Stimulated activated CD4-positive, alpha-beta T cell treated with anti-CD3 and anti-CD28 coated beads, Interleukin-15, amount 100 ng/mL, for 1 hour (primary cell): Measurements from ENCODE around the gene FLNB.

Experiments used
- DNase-seq, 2 donors: peaks; one replicate each; pipeline ENCODE4 v3.0.0-alpha.2; 2020; ENCODE audit warnings: low read depth in 1 of 2, low spot score in 1 of 2

The FLNB gene

DNA sequence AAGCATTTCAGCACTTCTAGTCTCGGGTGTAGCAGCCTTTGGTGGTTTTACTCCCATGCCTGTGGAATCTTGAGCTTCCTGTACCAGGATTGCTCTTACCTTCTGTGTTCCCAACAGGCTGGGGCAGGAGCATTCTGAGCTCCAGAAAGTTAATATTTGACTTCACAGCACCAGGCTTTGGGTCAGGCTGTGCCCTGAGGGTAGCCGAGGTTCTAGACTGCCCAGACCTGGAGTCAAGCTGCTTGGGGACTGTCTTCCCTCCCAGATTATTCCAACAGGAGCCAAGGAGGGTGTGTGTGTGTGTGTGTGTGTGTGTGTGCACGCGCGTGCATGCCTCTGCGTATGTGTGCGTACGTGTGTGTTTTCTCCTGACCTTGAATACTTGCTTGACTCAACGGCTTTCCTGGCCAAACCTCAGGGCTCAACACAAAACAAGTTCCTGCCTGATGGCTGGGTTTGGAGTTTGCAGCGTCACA lies 94.8 kb downstream of the FLNB start:
- no peak for DNase-seq

- DNase-seq: no peak
These were observed 95.9 kb downstream of the FLNB start for GRCh38 chr3:58104151-58104550.

DNA sequence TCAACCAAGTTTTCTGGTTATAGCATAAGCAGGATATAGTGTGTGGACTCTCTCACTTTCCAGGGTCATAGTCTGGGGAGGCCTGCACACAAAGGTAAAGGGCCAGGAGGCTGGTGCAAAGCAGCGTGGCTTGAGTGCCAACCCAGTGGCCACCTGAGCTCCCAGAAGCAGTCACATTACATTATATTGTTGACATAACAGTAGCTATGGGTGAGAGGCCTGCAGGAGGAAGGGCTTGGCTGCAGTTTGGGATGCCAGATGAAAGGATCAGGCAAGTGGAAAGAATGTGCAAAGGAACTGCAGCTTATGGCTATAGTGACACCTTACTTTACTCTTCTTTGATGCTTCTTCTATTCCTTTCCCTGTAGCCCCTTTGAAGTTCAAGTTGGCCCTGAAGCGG lies 96.5 kb downstream of the FLNB start:
- DNase-seq: no peak

GRCh38 chr3:58105196-58105595 lies 97.0 kb downstream of the FLNB start:
- no peak for DNase-seq

DNA sequence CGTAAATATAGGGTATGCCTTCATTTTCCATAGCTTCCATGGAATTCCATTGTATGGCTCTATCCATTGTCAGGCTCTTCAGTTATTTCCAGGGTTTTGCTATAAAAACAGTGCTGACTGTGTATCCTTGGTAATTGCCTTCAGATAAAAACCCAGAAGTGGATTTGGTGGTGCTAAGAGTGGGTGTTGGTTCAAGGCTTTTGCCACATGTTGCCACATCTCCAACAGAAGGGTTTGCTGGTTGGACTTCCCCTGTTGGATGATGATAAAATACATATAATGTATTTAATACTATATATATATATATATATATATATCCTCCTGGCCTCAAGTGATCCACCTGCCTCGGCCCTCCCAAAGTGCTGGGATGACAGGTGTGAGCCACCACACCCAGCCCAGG lies 97.8 kb downstream of the FLNB start:
- DNase-seq: no peak

- no peak for DNase-seq
These were observed 98.4 kb downstream of the FLNB start for GRCh38 chr3:58106640-58107039.

DNA sequence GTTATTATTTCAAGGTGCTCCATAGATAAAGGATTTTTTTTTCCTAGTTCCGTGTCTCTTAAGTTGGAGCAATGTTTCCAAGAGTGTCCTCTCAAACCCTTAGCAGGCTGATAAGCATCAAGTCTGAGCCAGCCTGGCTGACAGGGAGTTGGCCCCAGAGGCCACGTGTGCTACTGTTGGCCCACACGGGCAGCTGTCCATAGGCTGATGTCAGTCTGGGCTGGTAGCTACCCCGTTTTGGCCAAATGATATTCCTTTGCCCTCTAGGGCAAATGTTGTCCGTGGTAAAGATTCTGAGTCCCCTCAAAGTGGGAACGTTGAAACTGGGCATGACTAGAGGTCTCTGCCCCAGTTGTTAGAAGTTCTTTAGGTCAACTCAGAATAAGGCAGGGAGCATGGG lies 99.4 kb downstream of the FLNB start:
- DNase-seq: no peak

DNA sequence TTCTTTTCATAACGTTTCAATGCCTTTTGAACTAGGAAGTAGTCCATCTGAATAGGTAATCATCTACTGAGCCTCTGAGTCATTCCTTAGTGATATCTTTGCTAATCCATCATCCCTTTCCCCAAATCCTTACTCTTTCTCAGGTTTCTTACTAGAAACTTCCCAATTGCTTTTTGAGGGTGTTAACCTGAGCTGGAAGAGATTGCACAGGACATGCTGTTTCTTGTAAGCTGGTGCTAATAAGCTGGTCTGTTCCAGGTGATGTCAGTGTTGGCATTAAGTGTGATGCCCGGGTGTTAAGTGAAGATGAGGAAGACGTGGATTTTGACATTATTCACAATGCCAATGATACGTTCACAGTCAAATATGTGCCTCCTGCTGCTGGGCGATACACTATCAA lies 101.5 kb downstream of the FLNB start:
- no peak for DNase-seq

DNA sequence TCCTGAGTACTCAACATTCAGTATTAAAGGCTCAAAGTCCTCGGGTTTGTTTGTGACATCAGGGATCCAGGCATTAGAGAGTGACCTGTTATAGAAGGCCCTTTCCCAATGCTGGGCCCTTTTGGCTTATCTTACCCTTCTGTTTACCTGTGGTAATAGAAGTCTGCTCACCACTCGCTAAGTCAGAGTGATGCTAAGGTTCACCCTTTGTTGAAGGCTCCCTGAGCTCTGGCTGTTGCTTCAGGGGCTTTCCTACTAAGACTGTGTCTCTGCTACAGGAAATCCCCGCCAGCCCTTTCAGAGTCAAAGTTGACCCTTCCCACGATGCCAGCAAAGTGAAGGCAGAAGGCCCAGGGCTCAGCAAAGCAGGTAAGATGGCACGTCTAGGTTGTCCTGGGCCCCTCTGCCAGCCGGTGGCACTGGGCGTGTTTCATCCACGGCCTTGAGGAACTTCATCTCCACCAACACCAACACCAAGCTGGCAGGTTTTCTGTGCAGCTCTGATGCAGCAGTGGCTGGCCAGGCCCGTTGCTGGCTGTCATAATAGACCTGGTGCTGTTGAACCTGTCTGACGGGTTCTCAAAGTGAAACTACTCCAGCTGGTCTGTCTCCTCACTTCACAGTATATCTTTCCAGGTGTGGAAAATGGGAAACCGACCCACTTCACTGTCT lies 103.4 kb downstream of the FLNB start:
- DNase-seq: no peak

DNA sequence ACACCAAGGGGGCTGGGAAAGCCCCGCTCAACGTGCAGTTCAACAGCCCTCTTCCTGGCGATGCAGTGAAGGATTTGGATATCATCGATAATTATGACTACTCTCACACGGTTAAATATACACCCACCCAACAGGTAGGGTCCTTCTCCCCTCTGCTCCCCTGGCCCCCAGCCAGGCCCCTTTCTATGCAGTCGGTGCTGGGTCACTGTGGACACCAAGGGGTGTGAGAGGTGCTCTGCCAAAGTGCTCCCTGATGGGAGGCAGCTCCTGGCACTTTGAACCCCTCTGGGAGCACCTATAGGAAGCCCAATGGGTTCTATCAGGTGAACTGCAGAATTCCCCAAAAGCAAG lies 103.9 kb downstream of the FLNB start:
- DNase-seq: no peak

GRCh38 chr3:58115175-58115574 lies 107.0 kb downstream of the FLNB start:
- DNase-seq: no peak

DNA sequence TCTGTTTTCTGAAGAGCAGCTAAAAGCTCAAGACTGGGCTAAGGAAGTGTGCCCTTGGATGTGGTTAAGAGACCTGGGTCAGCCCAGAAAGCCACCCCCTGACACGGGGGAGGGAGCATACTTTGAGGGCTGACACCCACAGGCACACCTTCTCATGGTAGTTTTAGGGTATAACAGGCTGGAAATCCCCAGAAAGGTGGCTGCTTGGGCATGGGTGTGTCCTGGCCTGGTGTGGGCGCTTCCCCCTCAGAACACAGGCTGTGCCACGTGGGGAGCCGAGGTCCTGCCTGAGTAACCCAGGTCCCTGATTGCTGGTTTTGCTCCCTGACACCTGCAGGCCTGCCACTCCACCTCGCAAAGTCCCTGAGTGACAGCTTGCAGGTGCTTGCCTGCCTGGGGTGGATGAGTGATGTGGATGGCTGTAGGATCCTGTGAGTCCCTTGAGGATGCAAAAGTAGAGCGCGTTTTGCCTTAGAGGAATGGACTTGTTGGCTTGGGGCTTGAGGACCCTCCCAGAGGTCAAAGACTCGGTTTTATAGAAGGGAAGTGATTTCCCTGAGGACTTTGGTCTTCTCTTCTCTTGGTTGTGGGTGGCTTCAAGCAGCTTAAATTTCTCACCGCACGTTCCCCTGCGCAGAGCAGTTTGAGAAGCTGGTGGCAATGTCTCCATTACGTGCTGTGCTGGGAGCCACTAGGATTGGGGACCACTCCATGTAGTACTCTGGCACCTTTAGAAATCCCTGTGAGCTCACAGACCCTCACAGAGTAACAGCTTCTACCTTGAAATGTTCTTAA lies 108.1 kb downstream of the FLNB start:
- peak; percentile 1 to 2 for DNase-seq

- DNase-seq: no peak
These were observed 108.8 kb downstream of the FLNB start for GRCh38 chr3:58116985-58117384.

DNA sequence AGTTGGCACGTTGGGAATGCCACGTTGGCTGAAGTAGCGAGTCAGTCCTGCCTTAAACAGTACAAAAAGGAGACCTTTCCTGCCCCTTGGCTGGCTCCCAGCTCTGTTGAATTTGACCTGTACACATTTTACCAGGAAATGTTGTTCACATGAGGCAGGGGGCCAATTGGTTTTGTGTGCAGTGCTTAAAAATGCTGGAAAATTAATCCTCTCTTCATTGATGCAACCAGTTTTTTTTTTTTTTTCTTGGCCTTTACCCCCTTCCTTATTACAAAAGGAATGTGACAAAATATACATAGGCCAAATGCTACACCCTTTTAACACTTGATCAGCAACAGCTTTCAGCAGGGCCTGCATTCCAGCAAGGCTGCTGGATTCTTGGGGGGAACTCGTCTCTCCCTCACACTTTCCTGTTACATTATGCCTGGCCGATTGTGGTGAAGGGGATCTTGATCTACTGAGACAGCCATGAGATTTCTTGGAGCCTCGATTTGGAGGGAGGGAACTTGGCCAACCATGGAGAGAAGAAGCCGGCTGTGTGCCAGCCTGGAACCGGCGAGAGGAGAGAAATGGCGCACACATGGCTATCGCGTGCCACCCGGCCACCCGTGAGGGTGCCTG lies 109.4 kb downstream of the FLNB start:
- DNase-seq: no peak

- no peak for DNase-seq
These were observed 111.0 kb downstream of the FLNB start for GRCh38 chr3:58119186-58119585.

DNA sequence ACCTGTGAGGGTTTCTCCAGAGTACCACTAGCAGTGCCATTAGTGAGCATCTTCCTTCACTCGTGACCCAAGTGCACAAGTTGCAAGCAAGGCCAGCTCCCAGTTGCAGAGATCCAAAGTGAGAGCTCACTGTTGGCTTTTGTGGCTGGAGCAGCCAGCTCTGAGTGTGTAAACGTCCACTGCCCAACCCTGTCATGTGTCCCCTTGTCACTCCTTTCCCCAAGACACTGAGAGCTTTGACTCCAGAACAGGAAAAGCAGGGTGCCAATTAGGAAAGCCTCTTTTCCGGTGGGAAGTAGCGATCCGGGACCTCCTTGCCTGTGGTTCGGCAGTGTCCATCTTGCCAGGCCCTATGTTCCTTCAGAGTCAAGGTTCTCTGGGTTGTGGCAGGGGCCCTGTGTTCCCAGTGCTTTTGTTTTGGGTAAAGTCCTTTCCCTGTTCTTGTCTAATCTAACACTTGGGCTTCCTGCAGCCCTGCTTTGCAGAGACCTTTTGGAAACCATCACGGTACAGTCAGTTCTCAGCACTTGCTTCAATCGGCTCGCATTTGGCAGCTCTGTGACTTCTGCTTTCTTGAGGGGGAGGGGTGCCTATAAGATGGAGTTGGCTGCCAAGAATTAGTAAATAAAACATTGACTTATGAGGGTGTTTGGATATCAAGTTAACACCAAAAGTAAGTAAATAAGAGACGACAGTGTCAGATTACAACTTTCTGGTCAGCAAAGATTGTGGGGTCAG lies 112.0 kb downstream of the FLNB start:
- DNase-seq: no peak

DNA sequence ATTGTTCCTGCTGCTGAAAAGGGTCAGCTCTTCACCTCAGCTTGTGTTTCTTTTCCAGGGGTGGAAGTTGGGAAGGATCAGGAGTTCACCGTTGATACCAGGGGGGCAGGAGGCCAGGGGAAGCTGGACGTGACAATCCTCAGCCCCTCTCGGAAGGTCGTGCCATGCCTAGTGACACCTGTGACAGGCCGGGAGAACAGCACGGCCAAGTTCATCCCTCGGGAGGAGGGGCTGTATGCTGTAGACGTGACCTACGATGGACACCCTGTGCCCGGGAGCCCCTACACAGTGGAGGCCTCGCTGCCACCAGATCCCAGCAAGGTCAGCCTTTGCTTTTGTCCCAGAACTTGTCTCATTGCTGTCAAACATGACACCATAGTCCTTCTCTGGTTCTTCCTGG lies 113.0 kb downstream of the FLNB start:
- DNase-seq: no peak

GRCh38 chr3:58122936-58123700 lies 114.9 kb downstream of the FLNB start:
- no peak for DNase-seq

DNA sequence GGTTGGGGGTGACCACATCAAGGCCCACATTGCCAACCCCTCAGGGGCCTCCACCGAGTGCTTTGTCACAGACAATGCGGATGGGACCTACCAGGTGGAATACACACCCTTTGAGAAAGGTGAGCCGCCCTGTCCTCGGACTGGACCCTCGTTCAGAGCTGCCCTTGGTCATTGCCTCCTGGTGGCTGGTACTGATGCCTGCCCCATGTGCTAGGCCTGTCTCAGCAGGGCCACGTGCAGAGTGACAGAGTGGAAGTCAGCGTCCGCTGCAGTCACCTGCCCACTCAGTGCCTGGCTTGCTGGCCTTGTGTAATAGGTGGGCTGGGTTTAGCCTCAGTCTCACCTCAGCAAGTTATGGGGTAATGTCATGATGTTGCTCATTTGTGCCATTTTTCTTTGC lies 116.2 kb downstream of the FLNB start:
- DNase-seq: no peak

GRCh38 chr3:58129041-58129770 lies 121.0 kb downstream of the FLNB start:
- no peak for DNase-seq
